Fibroblast of skin of left biceps (primary cell): ENCODE measurements around the gene DIABLO.
"Not testable (repeated sequence)": the region's sequence is repeated elsewhere in the genome, so short reads cannot be mapped to it uniquely, and the experiment has no call there.

Source experiments
- DNase-seq, 2 experiments: peaks; one replicate each; pipeline ENCODE4 v3.0.0-alpha.2; 2013; ENCODE audit warnings: low read depth in 2 of 2

Gene DIABLO

DNA sequence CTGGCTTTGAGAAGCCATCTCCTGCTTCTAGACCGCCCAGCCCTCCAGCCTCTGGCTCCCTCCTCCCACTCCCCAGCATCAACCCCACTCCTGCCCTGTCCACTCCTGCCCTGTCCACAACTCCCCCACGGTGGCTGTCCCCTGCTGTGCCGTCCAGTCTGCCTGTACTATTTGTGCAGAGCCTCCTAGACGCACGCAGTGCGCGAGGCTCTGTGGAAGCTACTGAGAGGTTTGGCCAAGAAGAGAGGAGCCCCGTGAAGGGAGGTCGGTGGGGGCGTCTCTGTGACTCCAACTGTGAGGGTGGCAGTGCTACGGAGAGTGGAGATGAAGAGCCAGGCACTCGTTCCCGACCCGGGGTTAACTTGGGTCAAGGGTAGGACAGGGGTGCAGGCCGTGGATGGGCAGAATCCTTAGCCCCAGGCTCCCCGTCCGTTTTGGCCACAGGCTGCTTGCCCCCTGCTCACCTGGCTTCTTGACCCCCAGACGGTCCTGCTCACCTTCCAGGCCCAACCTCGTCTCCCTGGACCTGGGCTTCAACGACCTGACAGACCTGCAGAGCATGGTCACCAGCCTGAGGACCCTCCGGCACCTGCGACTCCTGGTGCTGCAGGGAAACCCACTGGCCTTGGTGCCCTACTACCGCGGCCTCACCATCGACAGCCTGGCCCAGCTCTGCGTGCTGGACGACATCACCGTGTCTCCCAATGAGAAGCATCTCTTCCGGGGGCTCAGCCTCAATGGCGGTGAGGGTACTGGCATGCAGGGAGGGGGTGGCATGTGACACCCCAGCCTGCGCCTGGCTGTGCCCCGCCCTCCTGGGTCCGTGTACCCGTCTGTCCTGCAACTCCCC, 36.0 kb downstream of the DIABLO start:
- DNase-seq, result no peak

GRCh38 chr12:122187466-122187865, 38.4 kb downstream of the DIABLO start:
- no peak for DNase-seq

DNA sequence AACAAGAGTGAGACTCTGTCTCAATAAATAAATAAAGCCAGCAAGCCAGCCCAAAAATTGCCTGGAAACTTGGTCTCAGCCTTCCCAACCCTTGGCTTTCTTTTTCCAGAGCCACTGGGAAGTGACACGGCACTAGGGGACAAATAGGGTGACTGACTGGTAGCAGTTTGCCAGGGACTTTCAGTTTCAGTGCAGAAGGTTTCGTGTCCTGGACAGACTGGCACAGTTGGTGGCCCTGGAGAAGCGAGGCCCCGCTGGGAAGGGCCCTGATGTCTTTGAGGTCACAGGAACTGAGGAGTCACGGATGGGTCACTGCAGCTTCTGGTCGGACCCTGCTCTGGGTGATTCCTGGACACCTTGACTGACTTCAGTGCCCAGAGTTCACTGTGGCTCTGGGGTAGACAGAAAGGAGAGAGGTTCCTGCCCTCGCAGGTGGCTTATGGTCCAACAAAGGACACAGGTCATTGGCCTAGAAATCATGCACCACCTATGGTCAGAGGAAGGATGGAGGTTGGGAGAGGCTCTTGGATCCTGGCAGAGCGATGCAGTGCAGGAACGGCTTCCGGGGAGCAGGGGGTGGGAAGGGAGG, 40.3 kb downstream of the DIABLO start:
- DNase-seq, result no peak

DNA sequence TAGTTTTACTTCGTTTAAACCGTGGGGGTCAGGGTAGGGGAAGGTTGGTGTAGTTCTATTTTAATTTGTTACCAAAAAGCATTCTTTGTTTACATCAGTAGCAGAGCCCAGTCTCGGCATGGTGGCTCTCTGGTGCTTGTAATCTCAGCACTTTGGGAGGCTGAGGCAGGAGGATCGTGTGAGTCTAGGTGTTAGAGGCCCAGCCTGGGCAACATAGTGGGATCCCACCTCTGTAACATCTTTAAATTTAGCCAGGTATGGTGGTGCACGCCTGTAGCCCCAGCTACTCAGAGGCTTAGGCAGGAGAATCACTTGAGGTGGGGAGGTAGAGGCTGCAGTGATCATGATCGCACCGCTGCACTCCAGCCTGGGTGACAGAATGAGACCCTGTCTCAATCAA, 40.8 kb downstream of the DIABLO start:
- no peak for DNase-seq

GRCh38 chr12:122184517-122184916, 41.3 kb downstream of the DIABLO start:
- DNase-seq, result no peak

DNA sequence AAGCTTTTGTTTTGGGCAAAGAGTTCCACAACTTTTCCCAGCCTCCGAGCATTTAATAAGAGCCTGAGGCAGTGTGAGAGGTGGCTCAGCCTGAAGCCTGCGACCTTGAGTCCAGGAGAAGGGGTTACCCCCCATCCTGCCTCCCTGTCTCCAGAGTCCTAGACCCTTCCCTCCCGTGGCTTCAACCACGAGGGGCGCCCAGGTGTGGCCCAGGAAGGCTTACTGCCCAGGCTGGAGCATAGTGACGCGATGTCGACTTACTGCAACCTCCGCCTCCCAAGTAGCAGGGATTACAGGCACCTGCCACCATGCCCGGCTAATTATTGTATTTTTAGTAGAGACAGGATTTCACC, 42.3 kb downstream of the DIABLO start:
- no peak for DNase-seq

GRCh38 chr12:122182887-122183587, 42.8 kb downstream of the DIABLO start, which contains the start of gene LRRC43:
TSS of gene LRRC43 (plus strand) at chr12:122183123. CDS start at chr12:122183145, 22 bp downstream.
- no peak for DNase-seq

- DNase-seq, result not testable (repeated sequence)
These were observed 49.4 kb downstream of the DIABLO start for GRCh38 chr12:122176473-122176872.

DNA sequence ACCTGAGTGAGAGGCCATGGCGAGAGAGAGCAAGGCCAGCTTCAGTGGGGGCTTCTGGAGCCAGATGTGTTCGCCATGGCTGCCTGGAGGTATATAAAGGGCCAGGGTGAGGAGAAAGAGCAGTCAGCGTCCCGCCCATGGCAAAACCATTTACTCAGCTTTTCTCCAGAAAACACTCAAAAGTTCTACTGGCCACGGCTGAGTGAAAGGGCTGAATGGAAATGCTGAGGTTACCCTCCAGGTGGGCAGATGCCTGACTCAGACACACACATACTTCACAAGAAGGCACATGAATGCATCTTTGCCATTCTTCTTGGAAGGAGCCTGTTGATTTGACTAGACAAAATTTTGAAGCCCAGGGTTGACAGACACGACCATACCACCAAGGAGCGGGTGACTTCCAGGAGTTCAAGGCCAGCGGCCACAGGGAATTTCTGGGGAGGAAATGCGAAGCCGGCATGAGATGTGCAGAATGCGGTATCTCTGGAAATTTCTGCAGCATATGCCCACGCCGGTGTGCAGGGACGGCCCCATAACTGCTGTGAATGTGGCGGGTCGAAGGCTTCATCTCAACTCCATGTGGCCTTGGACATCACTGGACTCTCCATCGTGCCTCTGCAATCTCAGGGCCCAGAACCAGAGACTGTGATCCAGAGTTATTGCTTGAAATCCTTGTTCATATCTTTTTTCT, 51.6 kb downstream of the DIABLO start, which contains the start of gene IL31:
IL31 (minus strand) TSS at position 67 of the 691 bp plus-strand sequence; CDS start at position 18, 49 bp downstream.
- no peak for DNase-seq

DNA sequence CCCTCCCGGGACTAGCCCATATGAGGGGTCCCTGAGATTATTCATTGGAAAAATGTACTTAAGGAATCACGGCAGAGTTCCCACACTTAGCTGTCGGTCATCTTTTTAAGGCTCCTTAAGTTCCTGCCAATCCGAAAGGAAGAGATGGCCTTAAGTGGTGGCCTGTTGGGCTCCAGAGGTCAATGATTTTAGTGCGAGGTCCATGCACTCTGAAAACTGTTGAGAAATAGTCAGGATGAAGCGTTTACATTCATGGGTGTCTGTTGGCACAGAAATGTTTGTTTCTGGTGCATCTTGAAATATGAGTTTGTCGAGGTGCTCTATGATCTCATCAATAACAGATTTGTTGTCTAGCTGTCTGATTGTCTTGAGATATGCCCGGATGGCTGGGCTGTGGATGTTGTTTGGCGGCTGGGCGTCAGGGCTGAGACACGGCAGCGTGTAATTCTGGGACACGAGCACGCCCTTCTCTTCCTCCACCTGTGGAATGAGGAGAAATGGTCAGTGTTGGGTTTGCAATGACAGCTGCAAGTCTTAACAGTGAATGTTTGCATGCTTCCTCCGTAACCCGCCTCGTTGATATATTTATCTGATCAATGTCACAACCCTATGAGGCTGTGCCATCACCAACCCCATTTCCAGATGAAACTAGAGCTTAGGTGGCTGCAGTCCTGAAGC, 53.5 kb downstream of the DIABLO start:
- DNase-seq, result no peak

DNA sequence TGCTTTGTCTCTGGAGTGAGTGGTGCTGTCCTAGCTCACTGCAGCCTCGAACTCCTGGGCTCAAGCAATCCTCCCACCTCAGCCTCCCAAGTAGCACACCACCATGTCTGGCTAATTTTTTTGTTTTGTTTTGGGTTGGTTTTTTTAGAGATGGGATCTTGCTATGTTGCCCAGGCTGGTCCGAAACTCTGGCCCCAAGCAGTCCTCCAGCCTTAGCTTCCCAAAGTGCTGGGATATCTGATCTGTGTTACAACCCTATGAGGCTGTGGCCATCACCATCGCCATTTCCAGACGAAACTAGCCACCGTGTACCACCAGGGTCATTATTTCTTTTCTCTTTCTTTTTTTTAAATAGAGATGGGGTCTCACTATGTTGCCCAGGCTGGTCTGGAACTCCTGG, 54.5 kb downstream of the DIABLO start:
- DNase-seq, result no peak

DNA sequence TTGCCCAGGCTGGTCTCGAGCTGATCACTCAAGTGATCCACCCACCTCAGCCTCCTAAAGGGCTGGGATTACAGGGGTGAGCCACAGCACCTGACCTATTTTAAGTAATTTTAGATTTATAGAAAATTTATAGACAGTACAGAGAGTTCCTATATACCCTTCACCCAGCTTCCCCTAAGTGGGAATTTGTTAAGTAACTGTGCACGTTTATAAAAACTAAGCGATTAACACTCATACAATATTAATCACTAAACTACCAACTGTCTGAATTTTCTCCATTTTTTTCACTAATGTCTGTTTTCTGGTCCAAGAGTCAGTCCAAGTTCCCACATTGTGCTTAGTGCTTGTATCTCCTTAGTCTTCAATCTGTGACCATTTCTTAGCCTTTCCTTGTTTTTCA, 57.4 kb downstream of the DIABLO start:
- DNase-seq, result no peak

DNA sequence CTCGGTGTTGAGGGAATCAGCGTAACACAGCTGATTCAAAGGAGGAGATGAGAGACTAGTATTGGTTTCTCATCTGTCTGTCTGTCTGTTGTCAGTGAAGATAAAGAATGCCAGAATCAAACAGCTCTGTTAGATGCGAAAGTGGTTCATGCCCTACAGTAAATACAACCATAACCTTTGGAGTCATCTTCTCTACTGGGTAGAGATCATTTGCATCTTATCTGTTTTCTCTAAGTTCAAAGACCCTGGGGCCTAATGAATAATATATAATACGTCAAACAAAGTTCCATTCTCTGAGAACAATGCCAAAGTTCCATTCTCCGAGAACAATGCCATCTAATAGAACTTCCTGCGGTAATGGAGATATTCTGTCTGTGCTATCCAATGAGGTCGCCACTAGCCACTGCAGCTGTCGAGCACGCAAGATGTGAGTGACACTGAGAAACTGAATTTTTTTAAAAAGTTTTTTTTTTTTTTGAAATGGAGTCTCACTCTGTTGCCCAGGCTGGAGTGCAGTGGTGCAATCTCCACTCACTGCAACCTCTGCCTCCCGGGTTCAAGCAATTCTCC, 58.4 kb downstream of the DIABLO start:
- no peak for DNase-seq

DNA sequence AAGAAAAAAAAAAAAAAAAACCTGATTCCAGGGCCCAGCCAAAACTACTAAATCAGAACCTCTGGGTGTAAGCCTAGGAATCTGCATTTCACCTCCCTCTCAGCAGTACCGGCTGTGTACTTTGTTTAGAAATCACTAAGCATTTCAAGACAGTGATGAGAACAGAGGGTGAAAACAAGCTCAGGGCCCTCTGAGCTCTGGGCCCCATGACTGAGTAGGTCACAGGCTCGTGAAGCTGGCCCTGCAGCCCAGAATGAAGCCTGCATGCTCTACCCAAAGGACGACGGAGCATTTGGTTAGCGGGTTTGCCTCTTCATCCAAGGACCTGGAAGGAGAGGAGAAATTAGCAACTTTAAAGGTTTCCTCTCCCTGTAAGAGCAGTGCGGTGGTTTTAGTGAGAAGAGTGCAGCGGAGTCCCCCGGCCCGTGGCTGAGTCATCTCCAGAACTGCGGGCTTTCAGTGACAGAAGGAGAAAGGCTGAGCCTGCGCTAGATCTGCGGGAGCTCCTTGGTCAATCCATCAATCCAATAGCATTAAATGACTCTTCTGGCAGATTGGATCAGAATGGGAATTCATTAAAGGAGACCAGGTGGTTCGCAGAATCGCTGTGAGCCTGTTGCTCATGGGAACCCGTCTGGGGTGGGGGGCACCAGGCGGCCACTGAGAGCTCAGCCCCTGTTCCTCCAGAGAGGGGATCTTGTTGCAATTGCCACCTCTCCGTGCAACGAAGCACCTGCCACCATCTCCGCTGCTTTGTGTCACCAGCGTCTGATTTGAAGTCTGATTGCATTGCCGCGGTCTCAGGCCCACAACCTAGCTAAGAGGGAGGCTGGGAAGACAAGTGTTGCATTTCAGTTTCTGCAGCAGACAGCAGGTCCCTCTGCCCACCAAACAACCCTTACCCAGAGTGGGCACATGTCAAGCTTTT, 59.2 kb downstream of the DIABLO start:
- no peak for DNase-seq

DNA sequence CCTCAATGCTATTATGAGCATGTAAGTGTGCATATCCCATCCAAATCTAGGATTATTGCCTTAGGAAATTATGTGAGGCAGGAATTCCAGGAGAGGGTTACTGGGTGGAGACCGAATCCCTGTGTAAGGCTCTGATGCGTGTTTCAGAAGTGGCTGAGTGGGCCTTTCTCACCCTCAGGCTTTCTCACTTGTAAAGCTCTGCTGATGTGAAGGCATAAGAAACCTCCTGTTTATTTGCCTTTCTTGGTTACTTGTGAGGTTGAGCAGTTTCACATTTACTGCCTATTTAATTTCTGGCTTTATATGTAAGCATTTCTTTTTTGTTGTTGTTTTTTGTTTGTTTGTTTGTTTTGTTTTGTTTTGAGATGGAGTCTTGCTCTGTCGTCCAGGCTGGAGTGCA, 62.9 kb downstream of the DIABLO start:
- DNase-seq, result no peak

GRCh38 chr12:122161682-122162081, 64.2 kb downstream of the DIABLO start:
- no peak for DNase-seq

- DNase-seq, result no peak
These were observed 65.1 kb downstream of the DIABLO start for GRCh38 chr12:122160761-122161160.

GRCh38 chr12:122159882-122160281, 66.0 kb downstream of the DIABLO start:
- DNase-seq, result no peak

GRCh38 chr12:122158700-122159285, 67.1 kb downstream of the DIABLO start:
- DNase-seq, result no peak
